ENCODE measurements around the gene UCKL1.
A peak's percentile ranks its signal among the peaks of the same experiment; 100 is the strongest.
"Not testable (repeated sequence)": the region's sequence is repeated elsewhere in the genome, so short reads cannot be mapped to it uniquely, and the experiment has no call there.

The UCKL1 gene

GRCh38 chr20:63955827-63956663, at the start of gene UCKL1:
UCKL1 (minus strand) TSS chr20:63956416; CDS start chr20:63956372, 44 bp downstream.
- peak; percentile 86 for DNase-seq (ENCODE audit: low spot score)

GRCh38 chr20:64005394-64005793, 49.2 kb upstream of the UCKL1 start:
- no peak for DNase-seq (ENCODE audit: low spot score)

GRCh38 chr20:64003960-64004725, 47.9 kb upstream of the UCKL1 start:
- DNase-seq (ENCODE audit: low spot score): no peak

GRCh38 chr20:64001607-64002011, 45.4 kb upstream of the UCKL1 start:
- peak; percentile 98 for DNase-seq (ENCODE audit: low spot score)

- DNase-seq (ENCODE audit: low spot score): peak; percentile 95
Observed at GRCh38 chr20:64000906-64001305, 44.7 kb upstream of the UCKL1 start.

GRCh38 chr20:63982937-63983336, 26.7 kb upstream of the UCKL1 start:
- no peak for DNase-seq (ENCODE audit: low spot score)

GRCh38 chr20:63980806-63981728, 24.9 kb upstream of the UCKL1 start, which contains the start of gene PRPF6:
PRPF6 (plus strand) TSS chr20:63981132; CDS start chr20:63981246, 114 bp downstream.
- peak; percentile 95 for DNase-seq (ENCODE audit: low spot score)

- no peak for DNase-seq (ENCODE audit: low spot score)
Observed at GRCh38 chr20:63980317-63980805, 24.1 kb upstream of the UCKL1 start.

GRCh38 chr20:63979557-63980316, 23.5 kb upstream of the UCKL1 start, which contains the start of gene SAMD10:
SAMD10 (minus strand) TSS chr20:63979642; CDS start chr20:63979467, 175 bp downstream.
- DNase-seq (ENCODE audit: low spot score): no peak

- DNase-seq (ENCODE audit: low spot score): no peak
Observed at GRCh38 chr20:63979229-63979556, 23.0 kb upstream of the UCKL1 start.

- DNase-seq (ENCODE audit: low spot score): no peak
Observed at GRCh38 chr20:63978319-63979228, 22.4 kb upstream of the UCKL1 start.

GRCh38 chr20:63977739-63978276, 21.6 kb upstream of the UCKL1 start:
- DNase-seq (ENCODE audit: low spot score): no peak

- DNase-seq (ENCODE audit: low spot score): no peak
Observed at GRCh38 chr20:63976980-63977738, 20.9 kb upstream of the UCKL1 start.

- DNase-seq (ENCODE audit: low spot score): not testable (repeated sequence)
Observed at GRCh38 chr20:63976511-63976910, 20.3 kb upstream of the UCKL1 start.

- peak; percentile 98 for DNase-seq (ENCODE audit: low spot score)
Observed at GRCh38 chr20:63974402-63975200, 18.4 kb upstream of the UCKL1 start.

- peak; percentile 84 for DNase-seq (ENCODE audit: low spot score)
Observed at GRCh38 chr20:63973636-63974401, 17.6 kb upstream of the UCKL1 start.

- no peak for DNase-seq (ENCODE audit: low spot score)
Observed at GRCh38 chr20:63973160-63973479, 16.9 kb upstream of the UCKL1 start.

All from cerebellar cortex (tissue), 1 donor.